ENCODE data around the gene ZCCHC24. TPM values are rescaled to one million over a fixed set of nuclear protein-coding genes. Genes with fewer than 3 reads are reported as not detected.

Gene ZCCHC24
- total RNA-seq, 4 donors from 2014 or later: 2.8 to 39.6 (median 9.3) TPM

DNA sequence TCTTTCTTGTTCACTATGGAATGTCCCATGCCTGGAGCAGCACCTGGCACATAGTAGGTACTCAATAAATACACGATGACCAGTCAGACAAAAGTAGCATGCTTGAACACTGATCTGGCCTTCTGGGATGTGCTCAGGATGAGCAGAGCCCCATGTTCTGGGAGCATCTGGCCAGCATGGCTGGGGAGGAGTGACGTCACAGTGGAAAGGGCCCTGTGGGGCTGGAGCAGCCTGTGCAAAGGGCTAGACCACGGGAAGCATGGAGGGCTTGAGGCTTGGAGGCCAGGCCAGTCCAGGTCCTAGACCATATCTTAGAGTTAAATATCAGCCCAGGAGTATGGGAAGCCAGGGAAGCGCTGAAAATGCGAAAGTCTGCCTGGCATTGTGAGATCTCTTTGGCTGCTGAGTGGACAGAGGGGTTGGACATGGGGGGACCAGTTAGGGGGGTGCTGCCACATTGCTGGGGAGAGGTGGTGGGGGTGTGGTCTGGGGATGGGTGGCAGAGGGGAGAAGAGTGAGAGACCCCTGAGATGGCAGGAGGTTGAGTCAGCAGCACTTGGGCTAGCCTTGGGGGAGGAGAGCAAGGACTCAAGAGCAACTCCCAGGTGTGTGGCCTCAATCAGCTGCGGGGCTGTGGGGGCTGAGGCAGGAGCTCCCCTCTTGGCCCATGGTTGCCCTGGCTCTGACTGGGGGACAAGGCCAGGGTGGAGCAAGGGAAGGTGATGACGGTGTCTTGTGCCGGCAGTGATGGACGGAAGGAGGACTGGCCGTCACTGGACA lies 34.9 kb downstream of the ZCCHC24 start:
- Histone ChIP-seq H3K9me3 (no peaks in the 10 kb centered on the region), H3K27ac (no peak overlapping the region), H3K4me1 (peaks cover 0 to 20% (median 4%) of the 10 kb centered on the region in 4 donors), H3K36me3 (no peaks in the 10 kb centered on the region), H3K27me3 (no peaks in the 10 kb centered on the region), H3K4me3 (no peak overlapping the region)
- DNase-seq: peak in 1 of 3 donors; percentile 30
- TF ChIP-seq, protein P1, sequence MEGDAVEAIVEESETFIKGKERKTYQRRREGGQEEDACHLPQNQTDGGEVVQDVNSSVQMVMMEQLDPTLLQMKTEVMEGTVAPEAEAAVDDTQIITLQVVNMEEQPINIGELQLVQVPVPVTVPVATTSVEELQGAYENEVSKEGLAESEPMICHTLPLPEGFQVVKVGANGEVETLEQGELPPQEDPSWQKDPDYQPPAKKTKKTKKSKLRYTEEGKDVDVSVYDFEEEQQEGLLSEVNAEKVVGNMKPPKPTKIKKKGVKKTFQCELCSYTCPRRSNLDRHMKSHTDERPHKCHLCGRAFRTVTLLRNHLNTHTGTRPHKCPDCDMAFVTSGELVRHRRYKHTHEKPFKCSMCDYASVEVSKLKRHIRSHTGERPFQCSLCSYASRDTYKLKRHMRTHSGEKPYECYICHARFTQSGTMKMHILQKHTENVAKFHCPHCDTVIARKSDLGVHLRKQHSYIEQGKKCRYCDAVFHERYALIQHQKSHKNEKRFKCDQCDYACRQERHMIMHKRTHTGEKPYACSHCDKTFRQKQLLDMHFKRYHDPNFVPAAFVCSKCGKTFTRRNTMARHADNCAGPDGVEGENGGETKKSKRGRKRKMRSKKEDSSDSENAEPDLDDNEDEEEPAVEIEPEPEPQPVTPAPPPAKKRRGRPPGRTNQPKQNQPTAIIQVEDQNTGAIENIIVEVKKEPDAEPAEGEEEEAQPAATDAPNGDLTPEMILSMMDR (IDR thresholded peaks at IDR 0.05): no peak
- TF ChIP-seq POLR2A (IDR thresholded peaks at IDR 0.05): no peak

DNA sequence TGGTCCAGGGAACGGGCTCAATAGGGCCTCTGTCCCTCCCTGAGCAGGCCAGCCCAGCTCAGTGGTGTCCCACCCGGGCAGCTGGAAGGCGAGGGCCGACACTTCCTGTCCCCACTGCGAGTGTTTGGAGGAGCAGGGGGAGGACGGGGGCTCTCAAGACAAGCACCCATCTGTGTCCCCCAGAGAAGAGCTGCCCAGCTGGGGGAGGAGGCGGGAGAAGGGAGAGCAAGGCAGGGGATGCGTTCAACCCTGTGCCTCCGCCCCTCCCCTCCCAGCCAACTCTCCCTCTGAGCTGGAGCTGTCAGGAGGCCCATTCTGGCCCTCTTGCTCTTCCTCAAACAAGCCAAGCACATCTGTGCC lies 35.7 kb downstream of the ZCCHC24 start:
- DNase-seq: peak in 1 of 3 donors; percentile 37
- TF ChIP-seq, protein P1 (IDR thresholded peaks at IDR 0.05): no peak
- TF ChIP-seq POLR2A (IDR thresholded peaks at IDR 0.05): no peak
- H3K27ac ChIP-seq: peak overlapping the region in 2 of 4 donors; percentile 19 to 56

DNA sequence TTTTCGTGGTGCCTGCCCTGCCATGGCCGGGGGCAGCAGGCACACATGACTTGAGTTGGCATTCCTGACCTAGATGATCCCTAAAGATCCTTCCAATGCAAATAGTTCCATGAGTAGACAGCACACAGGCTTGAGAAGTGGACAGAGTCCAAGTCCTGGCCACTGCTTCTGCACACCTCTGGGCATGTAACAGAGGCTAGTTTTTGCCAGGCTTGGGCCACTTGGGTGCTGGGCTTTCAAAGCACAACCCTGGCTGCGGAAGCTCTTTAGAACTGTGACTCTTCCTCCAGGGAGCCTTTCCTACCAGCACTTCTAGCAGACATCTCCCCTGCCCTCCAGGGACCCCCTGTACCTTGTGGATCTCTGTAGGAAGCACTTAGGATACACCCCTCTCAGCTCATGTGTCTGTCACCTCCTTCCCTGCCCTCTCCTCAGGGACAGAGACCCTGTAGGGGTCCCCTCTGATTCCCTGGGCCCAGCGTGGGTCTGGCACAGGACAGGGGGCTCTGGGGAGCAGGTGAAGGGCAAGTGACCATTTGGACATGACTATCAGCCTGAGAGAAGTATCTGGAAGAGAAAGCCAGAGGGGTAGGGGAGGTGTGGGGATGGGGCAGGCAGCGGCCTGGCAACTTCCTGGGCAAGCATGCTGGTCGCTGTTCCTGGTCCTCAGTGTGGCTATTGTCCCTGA lies 36.2 kb downstream of the ZCCHC24 start:
- peaks cover 0 to 34% (median 4%) of the 10 kb centered on the region in 4 donors for H3K4me1 ChIP-seq
- no peaks in the 10 kb centered on the region for H3K36me3 ChIP-seq
- peak in 1 of 3 donors; percentile 21 for DNase-seq
- H3K27me3 ChIP-seq: no peaks in the 10 kb centered on the region
- H3K9me3 ChIP-seq: no peaks in the 10 kb centered on the region
- TF ChIP-seq, protein P1 (IDR thresholded peaks at IDR 0.05): no peak
- TF ChIP-seq POLR2A (IDR thresholded peaks at IDR 0.05): no peak
- peak overlapping the region in 2 of 4 donors; percentile 19 to 56 for H3K27ac ChIP-seq
- H3K4me3 ChIP-seq: no peak overlapping the region

More for the DNA sequence above, 35.7 kb downstream of the ZCCHC24 start:
- no peak overlapping the region for H3K4me3 ChIP-seq
- no peaks in the 10 kb centered on the region for H3K9me3 ChIP-seq
- peaks cover 0 to 28% (median 4%) of the 10 kb centered on the region in 4 donors for H3K4me1 ChIP-seq
- H3K36me3 ChIP-seq: no peaks in the 10 kb centered on the region
- H3K27me3 ChIP-seq: no peaks in the 10 kb centered on the region

DNA sequence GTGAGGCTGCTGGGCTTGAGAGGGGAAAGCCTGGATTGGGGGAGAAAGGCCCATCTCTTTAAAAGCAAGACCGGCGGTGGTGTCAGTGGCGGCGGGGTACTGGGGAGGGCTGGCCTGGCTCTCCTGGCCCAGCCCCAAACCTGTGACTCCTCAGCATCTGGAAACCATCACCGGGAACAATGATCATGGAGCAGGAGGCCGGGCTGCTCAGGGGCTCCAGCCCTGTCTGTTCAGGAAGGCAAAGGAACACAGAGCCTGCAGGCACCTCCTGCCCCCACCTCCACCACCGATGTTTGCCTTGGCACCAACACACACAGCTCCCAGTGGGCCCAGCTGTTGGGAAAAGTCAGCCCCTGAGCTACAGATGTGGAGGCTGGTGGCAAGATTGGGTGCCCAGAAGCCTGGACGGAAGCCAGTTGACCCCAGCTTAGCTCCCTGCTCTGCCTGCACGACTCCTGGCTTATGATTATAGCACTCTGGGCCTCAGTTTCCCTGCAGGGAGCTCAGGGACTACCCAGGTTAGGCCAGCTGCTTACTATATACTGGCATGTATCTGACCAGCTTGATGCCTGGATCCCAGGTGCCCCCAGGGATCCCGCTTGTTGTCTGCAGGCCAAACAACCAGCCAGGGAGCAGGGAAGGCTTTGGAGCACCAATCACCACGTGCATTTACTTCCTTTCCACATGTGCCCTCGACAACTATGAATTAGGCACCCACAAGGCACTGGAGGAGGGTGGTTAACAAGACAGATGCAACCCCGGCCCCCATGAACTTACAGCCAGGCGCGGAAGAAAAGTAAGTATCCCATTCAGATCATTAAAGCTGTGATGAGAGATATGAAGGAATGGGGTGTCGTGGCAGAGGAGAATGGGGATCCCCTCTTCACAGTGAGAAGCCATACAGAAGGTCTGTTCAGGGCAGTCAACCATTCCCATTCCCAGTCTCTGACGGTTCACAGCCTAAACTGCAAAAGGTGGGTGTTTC lies 37.3 kb downstream of the ZCCHC24 start:
- peak in 1 of 3 donors; percentile 42 for DNase-seq
- no peaks in the 10 kb centered on the region for H3K9me3 ChIP-seq
- H3K27ac ChIP-seq: peak overlapping the region in 2 of 4 donors; percentile 26 to 46
- H3K36me3 ChIP-seq: no peaks in the 10 kb centered on the region
- no peak overlapping the region for H3K4me3 ChIP-seq
- peaks cover 0 to 44% (median under 1%) of the 10 kb centered on the region in 4 donors for H3K4me1 ChIP-seq
- TF ChIP-seq, protein P1 (IDR thresholded peaks at IDR 0.05): no peak
- TF ChIP-seq POLR2A (IDR thresholded peaks at IDR 0.05): no peak
- H3K27me3 ChIP-seq: no peaks in the 10 kb centered on the region

DNA sequence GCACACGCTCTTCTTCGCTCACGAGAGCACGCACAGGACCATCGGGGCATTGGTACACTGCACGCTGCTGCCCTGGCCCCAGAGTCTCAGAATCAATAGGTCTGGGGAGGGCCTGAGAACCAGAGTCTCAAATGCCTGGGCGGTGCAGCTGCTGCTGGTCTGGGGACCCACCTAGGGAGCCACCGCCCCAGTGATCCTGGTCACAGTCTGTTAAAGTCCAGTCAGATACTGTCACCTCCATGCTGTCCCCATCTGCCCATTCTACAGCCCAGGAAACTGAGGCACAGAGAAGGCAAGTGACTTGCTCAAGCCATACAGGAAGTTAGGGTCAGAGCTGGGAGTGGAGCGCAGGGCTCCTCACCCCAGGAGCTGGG lies 38.0 kb downstream of the ZCCHC24 start:
- H3K9me3 ChIP-seq: no peaks in the 10 kb centered on the region
- H3K4me3 ChIP-seq: no peak overlapping the region
- H3K27ac ChIP-seq: peak overlapping the region in 1 of 4 donors; percentile 26
- H3K4me1 ChIP-seq: peaks cover 0 to 50% (median 0%) of the 10 kb centered on the region in 4 donors
- DNase-seq: no peak
- TF ChIP-seq, protein P1 (IDR thresholded peaks at IDR 0.05): no peak
- TF ChIP-seq POLR2A (IDR thresholded peaks at IDR 0.05): no peak
- H3K36me3 ChIP-seq: no peaks in the 10 kb centered on the region
- no peaks in the 10 kb centered on the region for H3K27me3 ChIP-seq

Data from Peyer's patch (tissue), 4 donors.